Measurements from ENCODE around the gene ATP13A4. TPM values are rescaled to one million over a fixed set of nuclear protein-coding genes. Genes with fewer than 3 reads are reported as not detected.
"Not testable (repeated sequence)": the region's sequence is repeated elsewhere in the genome, so short reads cannot be mapped to it uniquely, and the experiment has no call there.

ATP13A4 gene
- total RNA-seq, 1 donor: 0.27 TPM

DNA sequence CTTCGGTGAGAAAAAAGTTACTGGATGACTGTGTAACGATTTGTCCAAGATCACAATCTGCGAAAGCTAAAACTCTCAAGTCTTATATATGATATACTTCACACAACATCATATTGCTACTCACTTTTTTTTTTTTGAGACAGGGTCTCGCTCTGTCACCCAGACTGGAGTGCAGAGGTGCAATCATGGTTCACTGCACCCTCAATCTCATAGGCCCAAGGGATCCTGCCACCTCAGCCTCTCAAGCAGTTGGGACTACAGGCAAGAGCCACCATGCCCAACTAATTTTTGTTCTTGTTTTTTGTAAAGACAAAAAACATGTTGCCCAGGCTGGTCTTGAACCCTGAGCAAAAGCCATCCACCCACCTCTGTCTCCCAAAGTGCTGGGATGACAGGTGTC, 5.4 kb upstream of the ATP13A4 start:
- DNase-seq (ENCODE audit: low read depth in 2 of 3, low spot score in 2 of 3): no peak

DNA sequence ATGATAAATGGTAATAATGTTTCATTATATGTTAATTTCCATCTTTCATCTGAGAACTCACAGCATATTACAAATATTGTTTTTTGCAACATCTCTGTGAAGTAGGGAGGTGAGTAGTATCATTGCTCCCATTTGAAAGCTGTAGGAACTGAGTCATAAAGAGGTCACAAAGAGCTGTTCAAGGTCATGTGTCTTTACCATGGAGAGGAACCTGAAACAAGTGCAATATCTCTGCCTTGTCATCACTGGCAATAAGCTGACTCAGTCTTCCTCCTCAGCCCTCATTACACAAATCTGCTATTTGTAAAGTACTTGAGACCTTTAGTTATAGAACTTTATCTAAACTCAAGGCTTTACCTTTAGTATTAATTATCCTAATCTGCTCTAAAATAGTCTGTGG, 4.4 kb upstream of the ATP13A4 start:
- no peak for DNase-seq (ENCODE audit: low read depth in 2 of 3, low spot score in 2 of 3)

DNA sequence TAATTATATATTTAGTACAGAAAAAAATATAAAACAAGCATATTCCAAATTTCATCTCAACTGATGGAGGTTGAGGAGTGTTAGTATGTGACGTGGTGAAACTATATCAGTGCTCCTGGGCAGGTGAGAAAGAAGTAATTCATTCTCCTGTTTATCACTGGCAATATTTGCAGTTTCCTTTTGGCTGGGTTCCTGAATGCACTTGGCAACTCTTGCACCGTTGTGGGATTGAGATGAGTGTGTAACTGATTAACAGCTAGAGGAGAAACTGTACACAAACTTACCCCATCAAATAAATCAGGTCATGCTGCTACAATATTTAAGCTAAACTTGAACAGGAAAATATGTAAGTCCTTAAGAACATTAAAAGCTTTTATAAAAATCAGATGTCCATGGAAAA, 2.1 kb upstream of the ATP13A4 start:
- DNase-seq (ENCODE audit: low read depth in 2 of 3, low spot score in 2 of 3): no peak

DNA sequence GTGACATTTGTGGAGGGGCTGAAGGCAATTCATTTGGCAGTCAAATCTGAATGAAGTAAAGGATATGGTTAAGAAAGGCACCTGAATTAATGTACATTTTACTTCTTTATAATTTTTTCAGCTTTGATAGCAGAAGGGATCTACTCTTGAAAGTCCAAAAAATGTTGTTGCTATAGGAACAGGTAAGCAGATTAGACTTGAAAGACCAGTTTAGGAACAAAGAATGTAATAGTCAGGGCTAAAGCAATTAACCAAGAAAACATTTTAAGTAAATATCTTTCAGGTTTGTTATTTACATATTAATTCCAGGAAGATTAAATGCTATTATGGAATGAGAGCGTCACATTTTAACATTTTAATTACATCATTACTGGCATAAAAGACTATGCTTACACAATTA, 1.1 kb downstream of the ATP13A4 start:
- DNase-seq (ENCODE audit: low read depth in 2 of 3, low spot score in 2 of 3): no peak

DNA sequence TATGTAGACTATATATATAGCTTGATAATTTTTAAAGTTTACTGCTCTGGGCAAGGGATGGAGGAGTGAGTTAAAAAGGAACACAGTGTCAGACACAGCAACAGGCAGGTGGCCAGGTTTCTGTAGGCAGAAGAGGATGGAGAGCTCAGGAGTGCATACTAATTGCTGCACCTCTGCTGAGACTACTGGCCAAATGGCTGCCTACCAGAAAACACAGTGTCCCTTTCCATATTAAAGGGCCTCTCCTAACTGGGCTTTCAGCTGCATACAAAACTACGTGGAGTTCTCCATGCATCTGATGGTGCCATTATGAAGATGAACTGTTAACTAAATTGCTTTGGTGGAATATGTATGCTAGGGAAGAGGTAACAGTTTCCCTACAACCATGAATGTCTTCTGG, 1.8 kb downstream of the ATP13A4 start:
- DNase-seq (ENCODE audit: low read depth in 2 of 3, low spot score in 2 of 3): no peak

DNA sequence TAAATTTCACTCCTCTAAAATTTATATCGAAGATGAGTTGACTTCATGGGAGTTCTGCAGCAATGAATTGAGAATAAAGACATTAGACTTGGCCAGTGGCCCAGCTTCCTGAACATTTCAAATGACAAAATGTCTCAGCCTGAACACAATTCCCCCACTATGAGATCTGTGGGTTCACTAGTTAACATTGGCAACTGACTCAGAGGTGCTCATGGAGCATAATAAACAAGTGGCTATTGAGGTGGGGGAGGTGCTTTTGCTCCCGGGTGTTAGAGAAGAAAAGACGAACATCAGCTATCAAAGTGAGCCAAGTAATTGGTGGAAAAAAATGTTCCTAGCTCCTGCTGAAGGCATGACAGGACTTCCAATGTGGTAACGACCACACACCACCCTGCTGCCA, 6.3 kb downstream of the ATP13A4 start:
- DNase-seq (ENCODE audit: low read depth in 2 of 3, low spot score in 2 of 3): no peak

DNA sequence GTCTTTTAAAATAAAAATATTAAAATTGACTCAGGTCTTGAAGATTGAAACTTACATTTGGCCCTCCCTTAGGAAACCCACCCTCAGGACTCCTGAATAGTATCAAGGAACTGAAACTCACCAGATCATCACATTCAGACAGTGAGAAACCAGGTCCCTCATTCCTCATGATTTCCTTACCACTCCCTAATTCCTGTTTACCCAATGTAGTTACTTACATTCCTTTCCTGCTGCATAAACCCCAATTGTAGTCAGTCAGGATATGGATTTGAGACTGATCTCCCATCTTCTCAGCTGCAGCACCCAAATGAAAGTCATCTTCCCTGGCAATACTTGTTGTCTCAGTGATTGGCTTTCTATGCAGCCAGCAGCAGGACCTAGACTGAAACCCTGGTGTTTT, 8.6 kb downstream of the ATP13A4 start:
- DNase-seq (ENCODE audit: low read depth in 2 of 3, low spot score in 2 of 3): no peak

DNA sequence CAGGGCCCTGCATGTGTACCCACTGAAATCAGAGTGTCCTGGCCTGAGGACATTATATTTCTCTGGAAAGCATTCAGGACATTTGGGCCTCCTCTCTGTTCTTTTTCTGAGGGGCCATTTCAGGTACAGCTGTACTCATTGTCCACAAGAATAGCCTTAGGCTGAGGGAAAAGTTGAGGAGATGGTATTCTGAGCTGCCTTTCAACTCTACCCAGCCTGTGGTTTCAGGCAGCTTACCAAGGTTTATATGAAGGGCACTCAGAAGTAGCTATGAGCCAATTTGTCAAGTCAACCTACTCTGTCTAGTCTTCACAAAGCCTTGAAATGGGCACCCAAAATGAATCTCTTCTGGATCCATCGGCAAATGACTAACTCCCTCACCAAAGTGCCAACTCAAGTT, 9.4 kb downstream of the ATP13A4 start:
- no peak for DNase-seq (ENCODE audit: low read depth in 2 of 3, low spot score in 2 of 3)

DNA sequence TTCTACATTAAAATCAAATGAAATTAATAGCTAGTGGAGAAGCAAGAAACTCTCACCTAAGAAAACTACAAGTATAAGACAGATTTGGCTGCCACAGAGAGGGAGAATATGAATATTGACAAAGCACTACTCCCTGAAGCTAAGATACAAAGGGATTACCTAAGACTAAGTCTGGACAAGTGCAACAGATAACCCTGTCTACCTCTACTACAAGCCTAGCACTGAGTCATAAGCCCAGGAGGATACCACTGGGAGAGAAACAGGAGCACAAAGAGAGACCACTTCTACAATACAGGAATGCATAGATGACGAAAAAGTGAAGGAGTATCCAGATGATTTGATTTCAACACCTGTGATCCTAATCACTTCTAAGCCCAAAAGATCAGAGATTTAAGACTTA, 10.4 kb downstream of the ATP13A4 start:
- no peak for DNase-seq (ENCODE audit: low read depth in 2 of 3, low spot score in 2 of 3)

DNA sequence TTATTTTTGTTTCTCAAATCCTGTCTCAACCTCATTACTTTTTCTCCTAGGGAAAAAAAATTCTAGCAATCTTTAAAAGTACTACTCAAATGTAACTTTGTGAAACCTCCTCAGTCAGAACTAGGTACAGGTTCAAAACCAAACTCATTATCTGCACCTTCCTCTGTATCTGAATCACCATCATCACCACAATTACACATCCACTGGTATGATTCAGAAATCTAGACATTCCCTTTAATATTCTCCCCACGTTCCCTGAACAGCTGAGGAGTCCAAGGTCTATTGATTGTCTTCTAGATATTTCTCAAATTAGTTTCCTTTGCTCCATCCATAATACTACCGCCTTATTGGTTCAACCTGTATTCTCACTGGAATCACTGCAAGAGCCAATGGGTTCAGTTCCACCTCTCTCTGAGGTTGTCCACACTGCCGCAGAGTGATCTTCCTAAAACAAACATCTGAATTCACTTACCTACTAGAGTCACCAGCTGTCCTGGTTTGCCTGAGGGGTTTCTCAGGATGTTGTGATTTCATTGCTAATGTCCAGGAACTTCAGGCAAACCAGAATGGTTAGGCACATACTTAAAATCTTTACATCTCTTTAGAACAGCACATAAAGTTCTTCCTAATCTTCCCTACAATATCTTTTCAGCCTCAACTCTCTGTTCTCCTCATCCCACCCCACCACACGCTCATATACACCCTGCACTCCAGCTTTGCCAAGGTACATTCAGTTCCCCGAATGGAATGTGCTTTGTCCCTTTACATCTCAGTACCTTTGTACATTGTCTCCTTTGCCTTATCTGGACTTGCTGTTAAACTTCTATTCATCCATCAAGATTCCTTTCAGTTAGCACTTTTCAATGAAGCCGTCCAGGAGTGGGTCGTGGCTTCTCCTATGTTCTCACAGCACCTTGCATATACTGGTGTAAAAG, 24.2 kb downstream of the ATP13A4 start:
- no peak for DNase-seq (ENCODE audit: low read depth in 2 of 3, low spot score in 2 of 3)

DNA sequence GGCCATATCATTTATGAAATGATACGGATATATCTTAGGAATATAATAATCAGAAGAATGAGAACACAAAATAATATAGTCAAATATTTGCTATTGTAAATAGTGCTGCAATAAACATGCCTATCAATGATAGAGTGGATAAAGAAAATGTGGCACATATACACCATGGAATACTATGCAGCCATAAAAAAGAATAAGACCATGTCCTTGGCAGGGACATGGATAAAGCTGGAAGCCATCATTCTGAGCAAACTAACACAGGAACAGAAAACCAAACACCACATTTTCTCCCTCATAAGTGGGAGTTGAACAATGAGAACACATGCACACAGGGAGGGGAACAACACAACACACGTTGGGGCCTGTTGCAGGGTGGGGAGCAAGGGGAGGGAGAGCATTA, 28.6 kb downstream of the ATP13A4 start:
- not testable (repeated sequence) for DNase-seq (ENCODE audit: low read depth in 2 of 3, low spot score in 2 of 3)

DNA sequence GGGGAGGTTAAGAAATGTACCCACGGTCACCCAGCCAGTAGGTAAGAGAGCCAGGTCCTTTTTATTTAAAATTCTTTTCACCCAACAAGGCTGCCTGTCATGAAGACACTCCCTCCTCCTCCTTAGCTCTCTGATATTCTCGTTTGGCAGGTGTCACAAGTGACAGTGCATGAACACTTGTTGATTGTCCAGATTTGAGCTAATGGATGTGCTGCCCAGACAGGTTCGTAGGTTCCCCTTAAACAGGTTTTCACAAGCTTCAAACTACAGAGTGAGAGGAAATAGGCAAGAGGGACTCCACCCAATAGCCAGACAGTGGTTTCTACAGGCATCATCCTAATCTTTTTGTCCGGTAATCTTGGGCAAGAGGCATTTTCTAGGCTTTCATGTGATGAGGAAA, 32.2 kb downstream of the ATP13A4 start:
- DNase-seq (ENCODE audit: low read depth in 2 of 3, low spot score in 2 of 3): no peak

DNA sequence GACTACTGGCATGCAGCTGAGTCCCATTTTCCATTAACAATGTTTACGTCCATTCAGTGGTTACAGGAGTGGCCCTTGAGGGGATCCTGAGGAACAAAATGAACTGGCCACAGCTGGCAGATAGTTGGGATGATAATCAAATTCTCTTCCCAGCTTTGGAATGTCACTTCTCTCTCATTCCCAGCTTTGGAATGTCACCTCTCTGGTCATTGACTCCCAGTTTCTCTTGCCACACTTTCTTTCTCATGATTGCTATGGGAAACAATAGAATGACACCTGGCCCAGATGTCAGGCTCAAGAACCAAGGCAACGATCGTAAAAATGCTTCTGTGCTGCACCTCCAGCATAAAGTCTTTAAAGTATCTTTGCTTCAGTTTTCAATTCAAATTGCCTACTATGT, 34.0 kb downstream of the ATP13A4 start:
- DNase-seq (ENCODE audit: low read depth in 2 of 3, low spot score in 2 of 3): no peak

DNA sequence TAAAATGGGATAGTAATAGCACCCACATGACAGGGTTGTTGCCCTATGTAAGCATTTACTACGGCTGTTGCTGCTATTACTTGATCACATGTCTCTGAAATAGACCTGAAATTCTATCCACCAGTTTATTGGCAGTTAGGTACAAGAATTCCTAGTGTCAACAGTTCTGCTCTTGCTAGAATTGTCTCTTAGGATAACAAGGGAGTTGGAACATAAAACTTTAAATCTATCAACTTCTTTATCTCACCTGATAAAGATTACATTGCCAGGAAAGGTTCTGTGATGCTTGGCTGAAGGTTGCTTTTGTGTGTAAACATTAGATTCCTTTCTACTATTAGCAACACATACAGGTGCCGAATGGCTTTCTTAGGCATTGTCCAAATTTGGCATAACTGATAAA, 38.7 kb downstream of the ATP13A4 start:
- DNase-seq (ENCODE audit: low read depth in 2 of 3, low spot score in 2 of 3): no peak

DNA sequence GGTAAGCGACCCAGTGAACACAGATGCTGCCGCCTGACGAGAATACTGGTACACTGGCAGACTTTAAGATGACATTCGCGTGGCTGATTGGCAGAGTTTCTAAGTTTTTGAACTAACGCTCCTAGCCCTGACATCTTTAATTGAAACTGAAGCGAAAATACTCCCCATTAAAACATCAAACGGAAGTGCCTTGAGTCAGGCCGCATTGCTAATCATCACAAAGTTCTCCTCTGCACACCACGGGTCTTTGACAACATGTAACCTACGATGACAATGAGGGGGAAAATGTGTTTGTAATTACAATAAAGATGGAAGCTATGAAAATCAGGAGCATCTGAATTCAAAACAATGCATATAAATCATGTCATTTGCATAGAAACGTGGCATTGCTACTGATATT, 44.5 kb downstream of the ATP13A4 start:
- no peak for DNase-seq (ENCODE audit: low read depth in 2 of 3, low spot score in 2 of 3)

DNA sequence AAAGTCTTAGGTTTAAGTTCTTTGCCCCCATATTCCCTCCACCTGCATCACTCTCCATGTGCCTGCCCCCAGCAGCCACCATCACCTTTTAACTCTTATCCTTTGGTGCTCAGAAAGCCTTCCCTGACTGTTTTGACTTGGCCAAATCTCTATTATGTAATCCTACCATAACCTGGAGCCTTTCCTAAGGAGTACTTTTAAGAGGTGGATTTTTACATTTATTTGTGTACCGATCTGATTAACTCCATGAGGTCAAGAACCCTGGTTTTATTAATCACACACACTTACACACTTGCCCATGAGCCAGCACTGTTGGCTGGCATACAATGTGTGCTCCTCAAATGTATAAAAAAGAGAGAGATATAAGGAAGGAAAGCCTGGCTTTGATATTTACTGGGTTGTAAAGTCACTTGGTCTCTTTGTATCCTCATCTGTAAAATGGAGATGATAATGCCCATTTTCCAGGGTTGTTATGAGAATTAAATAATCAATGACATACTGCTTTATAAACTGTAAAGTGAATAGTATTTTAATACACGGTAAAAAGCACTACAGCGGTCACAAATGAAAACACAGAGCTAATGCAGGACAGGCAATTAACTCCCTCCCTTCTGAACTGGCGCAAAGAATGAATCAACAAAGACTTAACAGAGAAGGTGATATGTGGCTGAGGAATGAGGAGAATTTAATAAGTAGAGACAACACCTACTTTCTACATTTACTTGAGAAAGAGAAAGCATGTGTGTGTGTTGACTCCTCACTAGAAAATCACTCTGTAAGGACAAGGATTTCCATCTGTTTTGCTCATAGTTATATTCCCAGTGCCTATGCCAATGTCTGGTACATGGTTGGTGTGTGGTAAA, 45.4 kb downstream of the ATP13A4 start:
- DNase-seq (ENCODE audit: low read depth in 2 of 3, low spot score in 2 of 3): no peak

DNA sequence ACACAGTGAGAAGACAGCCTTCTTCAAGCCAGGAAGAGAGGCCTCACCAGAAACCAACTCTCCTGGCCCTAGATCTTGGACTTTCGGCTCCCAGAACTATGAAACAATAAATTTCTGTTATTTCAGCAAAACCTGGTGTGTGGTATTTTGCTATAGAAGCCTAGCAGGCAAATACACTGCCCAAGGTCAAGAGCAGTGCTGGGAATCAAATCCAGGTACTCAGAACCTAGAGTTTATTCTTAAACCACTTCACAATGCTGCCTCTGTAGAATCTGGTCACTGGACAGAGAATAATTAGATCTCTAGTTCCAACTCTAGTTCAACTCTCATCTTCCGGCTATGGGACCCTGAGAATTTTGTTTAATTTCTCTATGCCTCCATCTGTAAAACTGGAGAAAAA, 46.6 kb downstream of the ATP13A4 start:
- DNase-seq (ENCODE audit: low read depth in 2 of 3, low spot score in 2 of 3): no peak

DNA sequence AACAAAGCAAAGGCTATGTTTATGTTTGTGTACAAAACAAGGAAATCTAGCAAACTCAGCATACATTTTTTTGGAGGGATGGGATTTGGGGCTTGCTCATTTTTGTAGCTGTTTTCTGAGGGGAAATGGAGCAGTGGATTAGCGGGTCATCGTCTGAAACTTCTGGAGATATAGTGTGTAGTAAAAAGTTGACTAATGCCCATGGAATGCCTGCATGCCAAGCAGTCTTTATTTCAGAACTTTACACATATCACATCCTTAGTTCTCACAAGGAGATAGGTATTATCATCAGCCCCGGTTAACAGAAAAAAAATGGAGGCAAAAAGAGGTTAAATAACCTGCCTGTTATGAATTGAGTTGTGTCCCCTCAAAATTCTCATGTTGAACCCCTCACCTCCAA, 47.1 kb downstream of the ATP13A4 start:
- DNase-seq (ENCODE audit: low read depth in 2 of 3, low spot score in 2 of 3): no peak

DNA sequence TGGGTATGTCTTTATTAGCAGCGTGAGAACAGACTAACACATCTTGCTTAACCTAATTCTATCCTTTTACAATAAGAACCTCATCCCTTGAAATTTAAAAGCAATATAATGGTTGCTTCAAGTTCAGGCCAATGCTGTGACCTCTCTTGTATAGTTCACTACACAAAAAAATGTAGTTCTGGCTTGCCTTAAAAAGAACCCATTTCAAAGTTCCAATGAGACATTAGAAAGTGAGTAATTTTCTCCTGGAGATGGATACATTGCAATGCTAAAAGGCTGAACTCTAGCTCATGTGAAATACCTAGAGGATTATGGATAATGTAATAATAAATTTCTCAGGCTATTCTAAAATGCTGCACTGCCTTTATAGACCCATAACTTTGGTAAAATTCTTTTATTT, 47.8 kb downstream of the ATP13A4 start:
- no peak for DNase-seq (ENCODE audit: low read depth in 2 of 3, low spot score in 2 of 3)

DNA sequence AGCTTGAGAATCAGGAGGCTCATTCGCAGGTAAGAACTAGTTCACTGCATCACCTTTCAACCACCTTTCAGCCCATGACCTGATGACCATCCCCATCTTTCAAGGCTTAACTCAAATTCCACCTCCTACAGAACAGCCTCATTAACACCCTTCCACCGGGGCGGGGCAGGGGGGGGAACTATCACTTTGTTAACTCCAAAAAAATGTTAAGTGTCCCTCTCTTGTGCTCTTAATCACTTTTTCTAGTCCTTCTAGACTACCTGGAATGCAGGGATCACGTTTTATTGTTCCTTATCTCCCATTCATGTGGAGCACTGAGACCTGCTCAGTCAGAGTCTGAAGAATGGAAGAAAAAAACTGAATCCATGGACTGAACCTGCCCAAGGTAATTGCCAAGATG, 51.8 kb downstream of the ATP13A4 start:
- no peak for DNase-seq (ENCODE audit: low read depth in 2 of 3, low spot score in 2 of 3)

DNA sequence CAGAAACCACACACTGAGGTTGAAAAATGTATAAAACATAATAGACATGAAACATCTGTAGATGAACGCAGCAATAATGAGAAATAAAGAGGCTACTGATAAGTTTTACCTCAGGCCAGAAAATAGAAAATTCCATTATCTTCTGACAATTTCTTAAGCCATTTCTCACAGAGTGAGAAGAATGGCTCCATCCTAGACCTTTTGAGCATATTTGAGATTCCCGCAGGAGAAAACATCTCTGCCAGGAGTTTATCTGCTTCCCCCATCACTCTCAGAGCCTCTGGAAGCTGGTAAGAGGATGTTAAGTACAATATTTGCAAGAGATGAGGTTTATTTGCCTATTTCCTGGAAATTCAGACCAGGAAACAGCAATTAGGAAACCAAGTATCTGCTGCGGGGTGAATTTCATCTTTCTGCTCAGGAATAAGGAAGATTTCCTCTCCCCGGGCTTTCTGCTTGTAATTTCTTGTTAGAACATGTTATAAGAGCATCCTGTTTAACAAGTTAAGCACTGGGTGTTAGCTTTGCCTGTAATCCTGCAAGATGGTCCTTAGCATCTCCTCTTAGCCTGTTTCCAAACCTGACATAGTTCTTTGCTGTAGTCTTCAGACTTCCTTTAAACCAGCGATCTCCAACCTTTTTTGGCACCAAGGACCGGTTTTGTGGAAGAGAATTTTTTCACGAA, 54.8 kb downstream of the ATP13A4 start:
- DNase-seq (ENCODE audit: low read depth in 2 of 3, low spot score in 2 of 3): no peak
